Parathyroid adenoma (tissue), 2 donors: Measurements from ENCODE around the gene ALOX12B.

Experiments
- H2AFZ ChIP-seq: fragments of 300-600 bp; sonication (generic); one replicate; pipeline ENCODE4 v1.7.0; 2017; ENCODE audit warnings: antibody characterized with exemption, mild to moderate bottlenecking
- H3K27ac ChIP-seq: fragments of 300-600 bp; sonication (generic); one replicate; pipeline ENCODE4 v1.7.0; 2017
- H3K27me3 ChIP-seq: fragments of 300-600 bp; sonication (generic); one replicate; pipeline ENCODE4 v1.7.0; 2017; ENCODE audit warnings: low read length; ENCODE audit not compliant: control insufficient read depth, insufficient read depth
- H3K36me3 ChIP-seq: fragments of 300-600 bp; sonication (generic); one replicate; pipeline ENCODE4 v1.7.0; 2017; ENCODE audit warnings: low read length; ENCODE audit not compliant: control insufficient read depth, insufficient read depth
- H3K4me1 ChIP-seq: fragments of 300-600 bp; sonication (generic); one replicate; pipeline ENCODE4 v1.7.0; 2017; ENCODE audit warnings: control low read depth
- H3K4me2 ChIP-seq: fragments of 300-600 bp; sonication (generic); one replicate; pipeline ENCODE4 v1.7.0; 2017; ENCODE audit warnings: low read length
- H3K4me3 ChIP-seq: fragments of 300-600 bp; sonication (generic); one replicate; pipeline ENCODE4 v1.7.0; 2017; ENCODE audit warnings: low read depth, low read length
- H3K79me2 ChIP-seq: fragments of 300-600 bp; sonication (generic); one replicate; pipeline ENCODE4 v1.7.0; 2017; ENCODE audit warnings: control low read depth
- H3K9ac ChIP-seq: fragments of 300-600 bp; sonication (generic); one replicate; pipeline ENCODE4 v1.7.0; 2017; ENCODE audit warnings: mild to moderate bottlenecking
- H3K9me3 ChIP-seq: fragments of 300-600 bp; sonication (generic); one replicate; pipeline ENCODE4 v1.7.0; 2017; ENCODE audit warnings: low read length; ENCODE audit not compliant: control insufficient read depth
- TF ChIP-seq, protein P1 (sequence below): fragments of 300-600 bp; sonication (generic); IDR thresholded peaks from one replicate; pipeline ENCODE4 v1.7.0; 2017; ENCODE audit warnings: antibody characterized with exemption, mild to moderate bottlenecking
- donor health status: primary hyperparathyroidism.

ALOX12B gene

DNA sequence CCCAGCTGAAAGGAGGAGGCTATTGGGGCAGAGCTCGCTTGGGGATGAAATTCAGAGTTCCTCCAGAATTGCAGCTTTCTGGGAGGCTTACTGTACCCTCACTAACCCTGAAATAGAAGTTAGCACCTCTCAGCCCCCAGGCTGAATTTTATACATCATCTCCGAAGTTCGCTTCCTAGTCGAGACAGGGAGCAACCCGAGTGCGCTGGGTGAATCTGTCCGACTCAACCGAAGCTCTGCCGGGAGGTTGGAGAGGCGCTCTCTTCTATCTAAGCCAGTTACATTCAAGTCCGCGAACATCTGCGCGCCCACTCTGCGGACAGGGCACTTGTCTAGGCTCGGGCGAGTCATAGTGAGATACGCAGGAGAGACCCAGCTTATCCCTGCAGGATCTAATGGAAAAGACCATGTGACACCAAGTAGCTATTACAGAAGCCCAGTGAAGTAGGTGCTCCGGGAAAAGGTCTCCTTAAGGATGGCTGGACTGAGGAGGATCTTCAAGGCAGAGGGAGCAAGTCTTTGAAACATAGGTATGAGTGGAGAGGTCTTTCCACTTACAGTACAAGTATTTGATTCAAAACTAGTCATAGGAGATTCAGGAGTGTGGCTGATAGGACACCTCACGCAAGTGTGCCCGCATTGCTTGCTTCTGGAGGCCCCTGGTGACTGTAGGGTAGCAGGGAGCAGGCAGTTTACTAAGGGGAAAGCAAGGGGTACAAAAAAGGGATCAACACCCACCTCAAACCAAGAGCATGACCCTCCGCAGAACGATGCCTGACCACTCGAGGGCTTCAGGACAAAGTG lies 37.0 kb upstream of the ALOX12B start:
- no peaks in the 10 kb centered on the region for H3K79me2 ChIP-seq
- no peak overlapping the region for H3K27ac ChIP-seq
- H3K27me3 ChIP-seq: peaks cover 2% of the 10 kb centered on the region

DNA sequence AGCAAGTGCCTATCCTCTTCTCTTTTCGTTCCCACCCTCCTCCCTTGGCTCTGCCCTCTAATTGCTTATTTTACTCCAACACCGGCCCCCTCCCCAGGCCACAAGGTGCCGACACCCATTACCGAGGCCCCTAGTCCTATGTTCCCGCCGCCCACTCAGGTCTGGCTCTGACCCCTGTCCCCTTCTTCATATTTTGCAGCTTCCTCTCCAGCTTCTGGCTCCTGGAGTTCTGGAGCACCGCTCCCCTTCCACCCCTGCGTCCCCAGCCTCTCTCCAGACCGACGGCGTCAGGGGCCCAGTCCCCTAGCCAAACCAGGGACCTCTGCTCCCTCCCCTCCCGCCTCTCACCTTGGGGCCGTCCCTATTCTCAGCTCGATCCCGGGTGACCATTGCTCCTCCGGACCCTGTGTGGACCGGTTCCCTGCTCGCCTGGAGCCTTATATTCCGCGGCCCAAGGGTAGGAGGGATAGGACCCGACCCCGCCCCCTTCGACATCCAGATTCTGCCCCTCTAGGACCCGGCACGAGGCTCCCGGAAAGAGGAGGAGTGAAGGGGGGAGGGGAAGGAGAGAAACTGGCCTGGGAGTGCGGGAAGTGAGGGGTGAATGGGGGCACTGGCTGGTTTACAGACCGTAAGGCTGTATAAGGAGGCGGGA lies 36.3 kb upstream of the ALOX12B start, which contains the start of gene HES7:
HES7 (minus strand) TSS at position 412 of the 655 bp plus-strand sequence; CDS start at position 390, 22 bp downstream.
- Histone ChIP-seq H2AFZ (peak within 1 kb of the TSS; percentile 87), H3K4me3 (peak within 1 kb of the TSS; percentile 80), H3K4me2 (peak within 1 kb of the TSS; percentile 82), H3K27ac (no peak within 1 kb of the TSS), H3K27me3 (peaks cover 2% of the 10 kb centered on the region), H3K9me3 (no peaks in the 10 kb centered on the region), H3K9ac (no peak within 1 kb of the TSS), H3K36me3 (no peaks in the 10 kb centered on the region), H3K79me2 (no peaks in the 10 kb centered on the region), H3K4me1 (peaks cover 39% of the 10 kb centered on the region)
- TF ChIP-seq, protein P1, sequence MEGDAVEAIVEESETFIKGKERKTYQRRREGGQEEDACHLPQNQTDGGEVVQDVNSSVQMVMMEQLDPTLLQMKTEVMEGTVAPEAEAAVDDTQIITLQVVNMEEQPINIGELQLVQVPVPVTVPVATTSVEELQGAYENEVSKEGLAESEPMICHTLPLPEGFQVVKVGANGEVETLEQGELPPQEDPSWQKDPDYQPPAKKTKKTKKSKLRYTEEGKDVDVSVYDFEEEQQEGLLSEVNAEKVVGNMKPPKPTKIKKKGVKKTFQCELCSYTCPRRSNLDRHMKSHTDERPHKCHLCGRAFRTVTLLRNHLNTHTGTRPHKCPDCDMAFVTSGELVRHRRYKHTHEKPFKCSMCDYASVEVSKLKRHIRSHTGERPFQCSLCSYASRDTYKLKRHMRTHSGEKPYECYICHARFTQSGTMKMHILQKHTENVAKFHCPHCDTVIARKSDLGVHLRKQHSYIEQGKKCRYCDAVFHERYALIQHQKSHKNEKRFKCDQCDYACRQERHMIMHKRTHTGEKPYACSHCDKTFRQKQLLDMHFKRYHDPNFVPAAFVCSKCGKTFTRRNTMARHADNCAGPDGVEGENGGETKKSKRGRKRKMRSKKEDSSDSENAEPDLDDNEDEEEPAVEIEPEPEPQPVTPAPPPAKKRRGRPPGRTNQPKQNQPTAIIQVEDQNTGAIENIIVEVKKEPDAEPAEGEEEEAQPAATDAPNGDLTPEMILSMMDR: no peak

More for the DNA sequence above, 37.0 kb upstream of the ALOX12B start:
- Histone ChIP-seq H3K4me3 (peak overlapping the region; percentile 80), H3K4me1 (peaks cover 39% of the 10 kb centered on the region), H3K9ac (no peak overlapping the region), H2AFZ (peak overlapping the region; percentile 87), H3K36me3 (no peaks in the 10 kb centered on the region), H3K4me2 (peak overlapping the region; percentile 82), H3K9me3 (no peaks in the 10 kb centered on the region)
- TF ChIP-seq, protein P1: no peak

DNA sequence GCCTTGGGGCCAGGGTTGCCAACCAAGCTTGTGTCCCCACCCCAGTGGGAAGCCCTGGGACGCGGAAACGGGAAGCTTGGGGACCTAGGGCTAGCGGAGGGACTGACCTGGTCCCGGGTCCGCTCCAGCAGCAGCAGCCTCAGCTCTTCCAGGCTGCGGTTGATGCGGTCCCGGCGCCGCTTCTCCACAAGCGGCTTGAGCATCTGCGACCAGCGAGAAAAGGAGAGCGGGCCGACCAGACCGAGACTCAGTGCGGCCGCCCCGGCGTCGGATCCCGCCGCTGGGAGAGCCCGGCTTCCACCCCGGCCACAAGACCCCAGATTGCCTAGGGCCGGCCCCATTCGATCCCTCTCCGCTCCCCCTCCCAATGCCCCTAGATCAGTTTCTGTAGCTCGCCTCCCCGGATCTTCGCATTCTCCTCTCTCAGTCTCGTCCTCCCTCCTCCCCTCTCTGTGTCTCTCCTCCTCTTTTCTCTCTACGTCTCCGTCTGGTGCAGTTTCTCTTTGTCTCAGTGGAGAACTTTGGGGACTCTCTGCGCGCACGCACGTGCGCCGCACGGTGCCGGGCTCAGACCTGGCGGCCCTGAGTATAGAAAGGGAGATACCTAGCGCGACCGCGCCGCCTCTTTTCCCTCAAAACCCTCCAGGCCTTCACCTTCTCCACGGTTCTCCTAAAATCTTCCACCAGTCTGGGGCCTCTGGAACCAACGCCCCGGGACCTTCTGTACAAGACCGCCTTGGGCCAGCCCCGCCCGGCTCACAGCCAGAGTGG lies 35.6 kb upstream of the ALOX12B start:
- H3K27me3 ChIP-seq: peaks cover 2% of the 10 kb centered on the region
- no peaks in the 10 kb centered on the region for H3K36me3 ChIP-seq
- peaks cover 40% of the 10 kb centered on the region for H3K4me1 ChIP-seq
- no peak overlapping the region for H3K9ac ChIP-seq
- H3K27ac ChIP-seq: no peak overlapping the region
- H3K9me3 ChIP-seq: no peaks in the 10 kb centered on the region
- peak overlapping the region; percentile 80 for H3K4me3 ChIP-seq
- no peaks in the 10 kb centered on the region for H3K79me2 ChIP-seq
- TF ChIP-seq, protein P1: no peak
- peak overlapping the region; percentile 87 for H2AFZ ChIP-seq
- H3K4me2 ChIP-seq: peak overlapping the region; percentile 82

DNA sequence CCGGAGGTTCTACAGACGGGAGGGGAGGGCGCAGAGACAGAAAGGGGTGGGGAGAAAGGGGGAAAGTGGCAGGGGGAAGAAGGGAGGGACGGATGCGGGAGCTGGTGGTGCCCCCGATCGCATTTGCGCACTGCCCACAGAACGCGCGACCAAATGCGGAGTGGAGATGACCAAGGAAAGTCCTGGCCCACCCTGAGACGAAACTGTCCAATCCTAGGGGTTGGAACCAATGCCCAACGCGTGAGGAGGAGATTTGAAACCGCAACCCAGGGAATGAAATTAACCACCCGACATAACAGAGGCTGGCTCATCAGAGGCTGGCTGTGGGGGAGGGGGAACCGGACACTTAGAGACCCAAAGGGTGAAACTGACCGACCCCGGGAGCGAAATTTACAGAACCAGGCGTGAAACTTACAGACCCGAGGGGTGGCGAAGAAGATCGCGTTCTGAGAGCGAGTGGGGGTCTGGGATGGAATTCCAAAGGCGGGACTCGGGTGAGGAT lies 35.0 kb upstream of the ALOX12B start:
- TF ChIP-seq, protein P1: no peak
- Histone ChIP-seq H3K27ac (no peak overlapping the region), H3K36me3 (no peaks in the 10 kb centered on the region), H3K9ac (no peak overlapping the region), H3K9me3 (no peaks in the 10 kb centered on the region), H3K4me1 (peaks cover 47% of the 10 kb centered on the region), H3K4me2 (peak overlapping the region; percentile 82), H2AFZ (peak overlapping the region; percentile 87), H3K79me2 (no peaks in the 10 kb centered on the region), H3K4me3 (peak overlapping the region; percentile 80), H3K27me3 (peaks cover 2% of the 10 kb centered on the region)
